Embryonic facial prominence (tissue), 1 donor: ENCODE data around the gene SNTB2.

Source experiments
- DNase-seq: peaks from one replicate; pipeline ENCODE4 v3.0.0-alpha.2; 2016; ENCODE audit errors: extremely low spot score

The SNTB2 gene

GRCh38 chr16:69180011-69180338 is 7.0 kb upstream of the SNTB2 start:
- DNase-seq = no peak

- DNase-seq = no peak
These were observed 4.1 kb upstream of the SNTB2 start for GRCh38 chr16:69182730-69183416.

GRCh38 chr16:69187446-69188235 is 677 bp downstream of the SNTB2 start:
- no peak for DNase-seq

- no peak for DNase-seq
These were observed 1.2 kb downstream of the SNTB2 start for GRCh38 chr16:69188236-69188549.

- DNase-seq = no peak
These were observed 1.8 kb downstream of the SNTB2 start for GRCh38 chr16:69188716-69189115.

- DNase-seq = no peak
These were observed 3.2 kb downstream of the SNTB2 start for GRCh38 chr16:69190046-69190588.

GRCh38 chr16:69190598-69190997 is 3.6 kb downstream of the SNTB2 start:
- DNase-seq = no peak

GRCh38 chr16:69191136-69191535 is 4.2 kb downstream of the SNTB2 start:
- no peak for DNase-seq

GRCh38 chr16:69193855-69194254 is 6.9 kb downstream of the SNTB2 start:
- no peak for DNase-seq

GRCh38 chr16:69194488-69194887 is 7.5 kb downstream of the SNTB2 start:
- DNase-seq = no peak

- no peak for DNase-seq
These were observed 8.5 kb downstream of the SNTB2 start for GRCh38 chr16:69195369-69196029.

- DNase-seq = no peak
These were observed 10.6 kb downstream of the SNTB2 start for GRCh38 chr16:69197573-69197972.

GRCh38 chr16:69199382-69199781 is 12.4 kb downstream of the SNTB2 start:
- DNase-seq = no peak

GRCh38 chr16:69201291-69201690 is 14.3 kb downstream of the SNTB2 start:
- no peak for DNase-seq

GRCh38 chr16:69201787-69202186 is 14.8 kb downstream of the SNTB2 start:
- DNase-seq = no peak

GRCh38 chr16:69204172-69204571 is 17.2 kb downstream of the SNTB2 start:
- no peak for DNase-seq

GRCh38 chr16:69209735-69210134 is 22.8 kb downstream of the SNTB2 start:
- DNase-seq = no peak

- DNase-seq = no peak
These were observed 30.5 kb downstream of the SNTB2 start for GRCh38 chr16:69217433-69217832.

- no peak for DNase-seq
These were observed 32.3 kb downstream of the SNTB2 start for GRCh38 chr16:69219279-69219678.

GRCh38 chr16:69223882-69224281 is 36.9 kb downstream of the SNTB2 start:
- DNase-seq = no peak

GRCh38 chr16:69225121-69225520 is 38.2 kb downstream of the SNTB2 start:
- no peak for DNase-seq

- DNase-seq = no peak
These were observed 46.2 kb downstream of the SNTB2 start for GRCh38 chr16:69233124-69233523.

- DNase-seq = no peak
These were observed 47.5 kb downstream of the SNTB2 start for GRCh38 chr16:69234460-69234859.
